ENCODE results near the gene MICB.
A peak's percentile ranks its signal among the peaks of the same experiment; 100 is the strongest.
"Not testable (repeated sequence)": the region's sequence is repeated elsewhere in the genome, so short reads cannot be mapped to it uniquely, and the experiment has no call there.

Gene MICB

DNA sequence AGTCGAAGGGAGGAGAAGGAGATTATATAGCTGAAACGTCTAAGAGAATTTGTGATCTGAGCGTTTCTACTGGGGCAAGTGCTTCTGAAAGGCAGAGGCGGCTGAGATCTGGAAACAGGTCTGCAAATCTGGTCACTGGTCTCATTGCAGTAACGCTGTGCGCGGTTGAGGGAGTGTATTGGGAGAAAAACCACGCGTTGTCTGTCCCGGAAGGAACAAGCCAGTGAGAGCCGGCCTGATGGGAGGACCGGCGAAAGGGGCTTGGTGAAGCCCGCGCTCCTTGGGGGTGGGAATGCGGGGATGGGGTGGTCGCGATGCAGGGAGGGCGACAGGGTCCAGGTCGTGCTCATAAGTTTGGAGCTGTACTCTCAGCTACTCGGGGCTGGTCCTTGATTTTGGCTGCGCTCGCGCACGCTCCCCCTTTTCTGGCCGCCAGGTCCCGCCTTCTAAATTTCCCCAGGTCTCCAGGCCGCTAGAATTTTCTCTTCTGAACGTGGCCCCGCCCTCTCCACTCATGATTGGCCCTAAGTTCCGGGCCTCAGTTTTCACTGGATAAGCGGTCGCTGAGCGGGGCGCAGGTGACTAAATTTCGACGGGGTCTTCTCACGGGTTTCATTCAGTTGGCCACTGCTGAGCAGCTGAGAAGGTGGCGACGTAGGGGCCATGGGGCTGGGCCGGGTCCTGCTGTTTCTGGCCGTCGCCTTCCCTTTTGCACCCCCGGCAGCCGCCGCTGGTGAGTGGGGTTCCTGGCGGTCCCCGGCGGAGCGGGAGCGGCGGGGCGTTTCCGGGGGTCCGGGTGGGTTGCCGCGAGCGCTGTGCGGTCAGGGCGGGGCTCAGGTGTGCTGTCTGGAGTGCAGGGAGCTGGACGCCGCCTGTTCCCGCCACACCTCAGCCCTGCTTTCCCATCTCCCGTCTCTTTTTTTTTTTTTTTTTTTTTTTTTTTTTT lies at the start of gene MICB:
Gene MICB (plus strand): TSS at position 615 of the 946 bp plus-strand sequence. CDS start 49 bp downstream, at position 664.
- peak; percentile 84 to 85 for DNase-seq

DNA sequence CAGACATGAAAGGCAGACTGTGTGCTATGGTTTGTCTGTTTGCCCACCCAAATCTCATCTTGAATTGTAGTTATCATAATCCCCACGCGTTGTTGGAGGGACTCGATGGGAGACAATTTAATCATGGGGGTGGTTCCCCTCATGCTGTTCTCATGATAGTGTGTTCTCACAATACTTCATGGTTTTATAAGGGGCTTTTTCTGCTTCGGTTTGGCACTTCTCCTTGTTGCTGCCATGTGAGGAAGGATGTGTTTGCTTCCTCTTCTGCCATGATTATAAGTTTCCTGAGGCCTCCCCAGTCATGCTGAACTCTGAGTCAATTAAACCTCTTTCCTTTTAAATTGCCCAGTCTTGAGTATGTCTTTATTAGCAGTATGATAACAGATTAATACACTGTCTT lies 47.2 kb upstream of the MICB start:
- no peak for DNase-seq

DNA sequence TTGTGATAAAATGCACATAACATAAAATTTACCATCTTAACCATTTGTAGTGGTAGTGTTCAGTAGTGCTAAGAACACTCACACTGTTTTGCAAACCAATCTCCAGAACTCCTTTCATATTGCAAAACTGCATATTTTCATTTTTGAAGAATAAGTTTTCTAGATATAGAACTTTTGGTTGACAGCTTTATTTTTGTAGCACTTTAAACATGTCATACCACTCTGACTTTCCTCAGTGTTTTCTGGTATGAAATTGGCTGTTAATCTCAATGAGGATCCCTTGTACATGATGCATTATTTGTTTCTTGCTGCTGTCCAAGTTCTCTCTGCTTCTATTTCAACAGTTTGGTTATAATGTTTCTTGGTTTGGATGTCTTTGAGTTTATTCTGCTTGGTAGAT lies 45.1 kb upstream of the MICB start:
- DNase-seq = no peak

DNA sequence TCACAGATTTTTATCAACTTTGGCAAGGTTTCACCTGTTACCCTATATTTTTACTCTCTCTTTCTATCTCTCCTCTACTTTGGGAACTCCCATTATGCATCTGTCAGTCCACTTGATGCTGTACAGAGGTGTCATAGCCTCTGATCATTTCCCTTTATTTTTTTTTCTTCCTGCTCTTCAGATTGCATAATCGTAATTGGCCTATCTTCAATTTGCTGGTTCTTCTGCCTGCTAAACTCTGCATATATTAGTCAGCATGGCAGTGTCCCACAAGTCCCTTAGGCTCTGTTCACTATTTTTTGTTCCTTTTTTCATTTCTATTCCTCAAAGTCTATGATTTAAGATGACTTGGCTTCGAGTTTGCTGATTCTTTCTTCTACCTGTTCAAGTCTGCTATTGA lies 44.7 kb upstream of the MICB start:
- no peak for DNase-seq

DNA sequence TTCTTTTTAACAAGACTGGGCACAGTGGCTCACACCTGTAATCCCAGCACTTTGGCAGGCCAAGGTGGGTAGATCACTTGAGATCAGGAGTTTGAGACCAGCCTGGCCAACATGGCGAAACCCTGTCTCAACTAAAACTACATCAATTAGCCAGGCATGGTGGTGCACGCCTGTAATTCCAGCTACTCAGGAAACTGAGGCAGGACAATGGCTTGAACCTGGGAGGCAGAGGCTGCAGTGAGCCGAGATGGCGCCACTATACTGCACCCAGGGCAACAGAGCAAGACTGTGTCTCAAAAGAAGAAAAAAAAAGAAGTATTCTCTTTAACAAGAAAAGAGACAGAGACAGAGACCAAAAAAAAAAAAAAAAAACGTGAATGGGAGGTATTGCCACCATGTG lies 38.1 kb upstream of the MICB start:
- not testable (repeated sequence) for DNase-seq

DNA sequence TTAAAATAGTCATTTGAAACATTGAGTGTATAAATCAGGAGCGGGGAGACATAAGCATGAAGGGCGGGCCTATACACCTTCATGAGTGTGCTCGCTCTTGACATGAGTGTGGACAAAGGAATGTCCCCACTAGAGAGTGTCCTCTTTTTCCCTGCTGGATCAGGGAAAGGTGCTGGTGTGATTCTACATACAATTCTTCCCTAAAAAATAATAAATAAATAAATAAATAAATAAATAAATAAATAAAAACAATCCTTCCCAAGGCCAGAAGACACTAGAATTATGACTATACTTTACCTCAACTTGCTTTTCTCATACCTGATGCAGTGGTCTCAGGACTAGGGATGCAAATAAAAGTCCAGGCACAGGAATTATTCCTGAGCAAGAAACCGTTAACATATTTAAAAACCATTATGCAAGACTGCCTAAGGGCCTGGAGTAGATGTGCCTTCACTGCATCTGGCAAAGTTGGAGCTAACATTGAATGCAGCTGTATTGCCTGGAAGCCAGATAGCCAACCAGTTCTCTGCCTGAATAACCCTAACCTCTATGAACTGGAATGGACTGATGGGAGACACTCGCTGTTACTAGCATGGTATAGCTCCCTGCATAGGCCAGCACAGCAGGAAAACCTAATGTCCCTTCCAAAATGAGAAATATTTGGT lies 37.5 kb upstream of the MICB start:
- DNase-seq = no peak

DNA sequence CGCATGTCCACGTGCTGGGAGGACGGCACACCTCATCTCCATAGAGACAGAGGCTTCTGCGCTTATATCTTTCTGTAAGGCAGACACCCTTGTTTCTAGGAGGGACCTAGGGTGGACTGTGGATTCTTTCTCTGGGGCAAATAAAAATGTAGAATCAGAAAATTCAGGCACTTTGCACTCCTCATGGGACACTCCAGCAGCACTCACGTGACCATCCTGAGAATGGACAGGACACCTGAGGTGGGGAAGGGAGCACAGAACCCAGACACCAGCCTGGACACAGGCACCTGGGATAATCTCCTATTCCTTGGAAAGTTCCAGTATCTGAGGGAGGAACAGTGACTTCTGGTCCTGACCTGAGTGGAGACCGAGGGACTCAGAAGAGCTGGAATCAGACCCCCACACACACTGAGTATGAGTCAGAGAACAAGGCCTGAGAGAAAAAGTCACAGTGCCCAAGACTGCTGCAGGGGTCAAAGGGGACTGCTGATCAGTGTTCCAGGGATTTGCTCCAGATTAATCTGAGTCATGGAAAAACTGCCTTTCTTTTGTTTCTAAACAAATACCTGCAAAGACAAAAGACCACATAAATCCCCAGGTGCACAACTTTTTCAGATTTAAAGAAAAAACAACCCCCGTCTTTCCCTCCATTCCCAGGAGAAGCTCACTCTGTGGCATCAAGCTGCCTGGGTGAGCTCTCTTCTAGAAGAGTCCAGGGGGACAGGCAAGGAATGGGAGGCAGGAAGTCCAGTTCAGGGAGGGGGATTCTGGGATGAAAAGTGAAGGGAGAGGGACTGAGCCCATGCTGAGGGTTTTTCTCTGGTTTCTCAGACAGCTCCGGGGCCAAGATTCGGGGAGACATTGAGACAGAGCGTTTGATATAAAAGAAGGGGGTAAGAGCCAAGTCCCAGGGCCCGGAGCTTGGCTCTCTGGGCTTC lies 35.6 kb upstream of the MICB start:
- no peak for DNase-seq

DNA sequence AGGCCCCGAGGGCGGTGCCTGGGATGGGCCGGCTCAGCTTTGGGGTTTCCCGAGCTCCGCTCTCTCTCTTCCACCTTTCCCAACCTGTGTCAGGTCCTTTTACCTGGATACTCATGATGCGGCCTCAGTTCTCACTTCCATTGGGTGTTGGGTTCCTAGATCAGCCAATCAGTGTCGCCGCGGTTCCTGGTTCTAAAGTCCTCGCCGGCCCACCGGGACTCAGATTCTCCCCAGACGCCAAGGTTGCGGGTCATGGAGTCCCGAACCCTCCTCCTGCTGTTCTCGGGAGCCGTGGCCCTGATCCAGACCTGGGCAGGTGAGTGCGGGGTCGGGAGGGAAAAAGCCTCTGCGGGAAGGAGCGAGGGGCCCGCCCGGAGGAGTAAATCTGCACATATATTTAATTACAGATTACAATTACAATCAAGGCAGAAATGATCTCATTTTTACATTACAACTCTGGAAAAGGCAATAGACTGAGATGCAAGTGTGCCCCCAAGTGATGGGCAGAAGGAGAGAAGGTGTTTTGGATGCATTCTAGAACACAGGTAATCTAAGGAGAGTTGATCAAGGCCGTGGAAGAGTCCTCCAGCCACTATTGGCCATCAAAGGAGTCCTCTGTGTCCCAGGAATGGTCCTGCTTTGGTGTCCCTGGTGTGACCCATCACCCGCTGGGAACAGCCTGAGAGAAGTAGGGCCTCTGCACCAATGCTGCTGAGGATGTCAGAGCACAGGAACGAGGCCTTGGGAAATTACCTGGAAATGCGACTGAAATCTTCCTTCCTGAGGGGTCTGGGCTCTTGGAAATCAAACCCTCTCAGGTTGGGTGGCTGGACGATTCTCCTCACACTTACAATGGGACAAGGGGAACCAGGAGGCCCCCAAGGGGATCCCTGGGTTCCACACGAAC lies 34.7 kb upstream of the MICB start:
- DNase-seq = peak; percentile 84 to 86

DNA sequence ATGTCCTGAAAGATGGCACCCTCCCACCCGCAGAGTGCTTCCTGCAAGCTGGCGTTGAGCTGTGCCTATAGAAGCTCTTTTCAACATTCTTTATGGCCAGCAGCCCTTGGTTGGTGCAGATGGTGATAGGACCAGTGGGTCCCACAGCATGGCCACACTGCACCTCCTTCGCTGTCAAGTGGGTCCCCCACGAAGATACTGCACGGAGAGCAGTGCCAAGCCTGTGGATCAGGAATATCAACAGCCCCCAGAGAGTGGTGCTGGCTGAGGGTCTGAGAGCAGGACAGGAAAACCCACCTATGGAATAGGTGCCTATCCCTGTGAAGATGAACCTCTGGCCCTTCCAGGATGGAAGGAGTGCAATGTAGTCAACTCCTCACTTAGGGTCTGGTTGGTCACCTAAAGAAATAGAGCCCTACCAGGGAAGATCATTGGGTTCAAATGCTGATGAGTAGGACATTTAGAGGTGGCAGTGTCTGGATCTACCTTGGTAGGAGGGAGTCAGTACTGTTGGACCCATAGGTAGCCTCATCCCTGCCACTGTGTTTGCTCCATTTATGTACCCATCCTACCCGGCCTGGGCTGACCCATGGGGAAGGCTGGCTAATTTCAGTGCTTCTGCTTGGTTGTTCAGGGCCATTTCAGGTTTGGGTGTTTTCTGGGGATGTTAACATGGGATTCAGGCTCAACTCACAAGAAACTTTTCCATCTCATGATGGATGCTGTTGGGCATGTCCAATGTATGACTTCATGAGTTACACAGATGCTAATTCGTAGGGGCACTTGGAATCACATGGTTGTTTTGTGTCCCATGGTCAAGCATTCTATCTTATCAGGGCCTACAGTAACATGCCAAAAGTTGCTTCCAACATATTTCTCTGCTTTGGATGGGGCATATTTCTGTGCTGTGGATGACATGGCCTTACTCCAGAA lies 33.4 kb upstream of the MICB start:
- DNase-seq = no peak

DNA sequence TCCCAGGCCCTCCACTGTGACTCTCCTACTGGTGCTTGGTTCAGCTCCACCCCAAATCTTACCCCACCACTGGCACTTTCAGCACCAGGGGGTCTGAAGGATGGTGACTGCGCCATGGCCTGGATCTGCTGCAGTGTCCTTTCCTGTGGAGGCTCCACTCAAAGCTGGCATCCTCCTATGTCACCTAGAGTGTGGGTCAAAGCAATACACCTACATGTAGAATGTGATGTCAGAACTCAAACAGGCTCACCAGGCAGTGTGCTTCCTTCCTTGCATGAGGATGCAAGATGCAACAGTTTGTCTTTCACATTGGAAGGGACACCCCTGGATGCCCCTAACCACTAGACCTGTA lies 32.8 kb upstream of the MICB start:
- no peak for DNase-seq

DNA sequence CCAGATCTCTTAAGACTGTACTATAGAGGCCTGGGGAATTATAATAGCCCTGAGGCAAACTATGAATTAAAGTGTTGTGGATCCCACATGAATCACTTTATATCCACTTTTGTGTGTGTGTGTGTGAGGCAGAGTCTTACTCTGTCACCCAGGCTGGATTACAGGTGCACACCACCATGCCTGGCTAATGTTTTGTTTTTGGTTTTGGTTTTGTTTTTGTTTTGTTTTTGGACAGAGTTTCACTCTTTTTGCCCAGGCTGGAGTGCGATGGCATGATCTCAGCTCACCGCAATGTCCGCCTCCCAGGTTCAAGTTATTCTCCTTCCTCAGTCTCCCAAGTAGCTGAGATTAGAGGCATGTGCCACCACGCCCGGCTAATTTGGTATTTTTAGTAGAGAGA lies 32.2 kb upstream of the MICB start:
- no peak for DNase-seq

DNA sequence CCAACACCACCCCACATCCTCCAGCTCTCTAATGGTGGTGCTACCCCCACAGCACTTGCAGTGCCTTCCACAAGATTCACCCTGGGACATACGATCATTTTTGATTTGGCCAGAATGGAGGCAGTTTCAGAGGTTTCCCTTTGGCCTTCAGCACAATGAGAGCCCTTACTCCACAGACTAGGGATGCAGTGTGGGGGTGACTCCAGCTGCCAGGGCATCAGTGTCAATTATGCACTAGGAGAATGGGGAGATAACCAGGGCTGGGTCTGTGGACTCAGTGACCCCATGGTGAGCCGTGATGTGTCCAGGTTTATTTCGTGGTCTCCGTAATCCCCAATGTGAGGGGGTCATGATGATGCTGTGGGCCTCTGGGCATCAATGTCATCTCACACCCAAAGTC lies 31.5 kb upstream of the MICB start:
- DNase-seq = no peak

DNA sequence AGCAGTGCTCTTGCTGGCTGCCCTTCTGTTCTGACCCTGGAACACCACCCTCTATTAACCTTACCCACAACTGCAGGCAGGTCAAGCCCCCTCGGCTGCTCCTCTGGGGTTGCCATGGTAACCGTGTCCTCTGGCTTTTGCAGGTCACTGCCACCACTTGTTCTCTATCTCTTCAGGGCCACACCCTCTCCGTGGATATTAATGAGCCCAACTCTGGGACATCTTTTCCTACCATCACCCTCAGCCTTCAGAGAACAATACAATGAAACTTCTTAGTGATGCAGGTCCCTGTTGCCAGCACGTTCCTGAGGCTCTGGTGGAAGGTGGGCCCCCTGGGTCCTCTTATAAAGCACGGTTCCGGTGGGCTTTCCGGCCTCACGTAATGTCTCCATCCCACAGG lies 30.8 kb upstream of the MICB start:
- DNase-seq = no peak

DNA sequence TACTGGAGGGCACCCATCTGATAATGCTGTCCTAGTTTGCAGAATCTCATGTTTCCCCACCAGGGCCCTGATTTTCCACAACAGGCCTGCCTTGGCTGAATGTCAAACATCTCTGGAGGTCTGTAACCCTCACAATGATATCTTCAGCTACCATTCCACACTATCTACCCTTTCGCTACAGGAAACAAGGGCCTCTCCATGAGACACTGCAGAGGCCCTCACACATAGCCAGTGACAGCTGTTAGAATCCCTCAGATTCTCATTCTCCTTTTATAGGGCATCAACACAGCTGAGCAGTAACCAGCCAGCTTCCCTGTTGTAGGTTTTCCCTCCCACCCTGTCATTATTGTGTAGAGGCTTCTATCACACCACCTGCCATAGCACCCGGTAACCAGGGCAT lies 29.6 kb upstream of the MICB start:
- no peak for DNase-seq

DNA sequence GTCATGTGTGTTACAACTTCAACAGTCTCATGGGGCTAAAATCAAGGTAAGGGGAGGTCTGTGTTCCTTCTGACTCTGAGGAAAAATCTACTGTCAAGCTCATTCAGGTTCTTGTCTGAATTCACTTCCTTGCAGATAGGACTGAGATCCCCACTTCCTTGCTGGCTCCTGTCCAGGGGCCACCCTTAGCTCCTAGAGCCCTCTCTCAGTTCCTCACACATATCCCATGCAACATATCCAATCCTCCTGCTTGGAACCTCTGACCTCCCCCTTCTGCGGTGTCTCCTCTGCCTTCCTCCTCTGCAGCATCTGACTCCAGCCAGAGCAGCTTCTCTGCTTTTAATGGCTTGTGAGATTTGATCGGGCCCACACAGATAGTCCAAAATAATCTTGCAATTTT lies 27.1 kb upstream of the MICB start:
- DNase-seq = no peak

DNA sequence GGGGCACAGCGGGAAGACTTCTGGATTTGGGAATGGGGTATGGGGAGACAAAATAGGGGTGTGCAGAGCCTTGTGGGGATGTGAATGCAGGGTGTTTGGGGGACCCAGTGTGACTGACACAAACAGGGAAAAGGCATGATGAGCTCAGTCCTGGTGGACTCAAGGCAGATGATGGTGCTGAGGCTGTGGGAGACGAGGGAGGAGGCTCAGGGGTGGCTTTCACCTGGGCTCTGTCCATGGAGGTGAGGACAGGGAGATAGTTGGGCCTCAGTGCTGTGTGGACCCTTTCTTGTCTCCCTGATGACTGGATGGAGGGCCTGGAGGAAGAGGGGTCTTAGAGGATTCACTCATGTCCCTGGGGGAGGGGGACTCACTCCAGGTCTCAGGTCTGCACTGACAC lies 26.2 kb upstream of the MICB start:
- no peak for DNase-seq

DNA sequence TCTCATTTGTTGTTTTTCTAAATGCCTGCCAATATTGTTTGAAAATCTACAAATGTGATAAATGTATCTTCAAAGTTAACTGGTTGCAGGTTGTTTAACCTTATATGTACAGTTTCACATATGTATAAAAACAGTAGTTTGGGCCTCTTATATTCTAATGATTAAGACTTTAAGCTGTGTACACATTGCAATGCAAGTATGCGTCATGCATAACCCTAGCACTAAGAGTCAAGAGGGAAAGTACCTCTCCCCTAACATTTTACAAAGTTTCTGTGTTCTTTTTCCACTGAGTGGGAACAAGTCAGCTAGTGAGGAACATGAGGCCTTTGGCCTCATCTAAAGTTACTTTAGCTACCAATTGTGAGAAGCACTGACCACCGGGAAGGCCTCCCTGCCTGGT lies 25.7 kb upstream of the MICB start:
- DNase-seq = no peak

DNA sequence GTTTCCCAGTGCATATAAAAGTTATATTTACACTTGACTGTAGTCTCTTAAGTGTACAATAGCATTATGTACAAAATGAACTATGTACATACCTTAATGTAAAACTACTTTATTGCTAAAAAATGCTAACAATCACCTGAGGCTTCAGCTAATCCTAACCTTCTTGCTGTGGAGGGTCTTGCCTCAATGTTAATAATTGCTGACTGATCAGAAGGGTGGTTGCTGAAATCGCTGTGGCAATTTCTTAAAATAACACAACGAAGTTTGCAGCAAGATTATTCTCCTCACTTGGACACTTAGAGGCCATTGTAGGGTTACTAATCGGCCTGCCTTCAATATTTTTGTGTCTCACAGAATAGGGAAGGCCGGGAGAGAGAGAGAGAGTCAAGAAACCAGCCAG lies 24.7 kb upstream of the MICB start:
- no peak for DNase-seq

DNA sequence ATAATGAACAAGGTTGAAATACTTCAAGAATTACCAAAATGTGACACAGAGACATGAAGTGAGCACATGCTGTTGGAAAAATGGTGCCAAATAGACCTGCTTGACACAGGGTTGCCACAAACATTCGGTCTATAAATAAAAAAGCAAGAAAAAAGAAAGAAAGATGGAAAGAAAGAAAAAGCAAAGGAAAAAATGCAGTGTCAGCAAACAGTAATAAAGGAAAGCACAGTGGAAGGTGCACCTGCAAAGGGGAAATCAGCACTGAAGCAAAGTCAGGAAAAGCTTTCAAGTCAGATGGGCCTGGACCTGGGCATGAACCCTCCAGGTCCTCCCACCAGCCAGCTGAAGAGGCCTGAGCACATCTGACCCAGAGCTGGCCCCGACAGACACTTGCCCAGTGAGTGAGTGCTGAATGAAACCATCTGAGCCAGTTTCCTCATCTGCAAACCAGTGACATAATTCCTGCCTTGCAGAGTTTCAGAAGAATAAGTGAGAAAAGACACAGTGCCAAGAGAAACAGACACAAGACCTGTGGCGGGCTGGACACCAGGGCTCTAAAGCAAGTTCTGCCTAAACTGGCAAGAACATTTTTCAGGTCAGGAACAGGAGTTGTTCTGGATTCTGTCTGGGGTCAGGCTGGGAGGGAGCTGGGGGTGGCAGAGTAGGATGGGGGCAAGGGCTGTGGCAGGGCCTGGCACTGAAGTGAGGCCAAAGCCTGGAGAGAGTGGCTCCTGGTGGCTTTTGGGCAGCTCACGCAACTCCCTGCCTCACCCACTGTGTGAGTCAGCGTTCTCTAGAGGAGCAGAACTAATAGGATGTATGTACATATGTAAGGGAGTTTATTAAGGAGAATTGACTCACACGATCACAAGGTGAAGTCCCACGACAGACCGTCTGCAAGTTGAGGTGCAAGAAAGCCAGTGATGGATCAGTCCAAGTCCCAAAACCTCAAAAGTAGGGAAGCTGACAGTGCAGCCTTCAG lies 23.9 kb upstream of the MICB start:
- no peak for DNase-seq

DNA sequence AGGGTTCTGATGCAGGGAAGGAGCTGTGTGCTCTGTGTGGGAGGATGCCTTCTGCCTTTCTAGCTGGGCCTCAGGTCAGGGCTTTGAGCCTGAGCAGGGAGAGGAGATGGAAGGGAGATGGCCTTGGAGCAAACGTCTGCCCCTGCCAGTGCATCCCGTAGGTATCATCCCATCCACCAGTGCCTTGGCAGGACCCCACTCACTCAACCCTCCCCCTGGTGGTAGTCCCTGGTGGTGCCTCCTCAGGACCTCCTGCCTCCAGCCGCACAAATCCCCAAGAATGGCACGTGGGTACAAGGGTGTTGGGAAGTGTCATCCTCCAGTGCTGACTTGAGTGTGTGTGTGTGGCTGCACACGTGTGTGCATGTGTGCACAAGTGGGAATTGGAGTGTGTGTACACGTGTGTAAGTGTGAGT lies 23.1 kb upstream of the MICB start:
- DNase-seq = peak in 1 of 2 experiments; percentile 22
